Mucosa of descending colon (tissue), 3 donors: ENCODE measurements around the gene RB1. TPM values are rescaled to one million over a fixed set of nuclear protein-coding genes. Genes with fewer than 3 reads are reported as not detected.
"Not testable (repeated sequence)": the region's sequence is repeated elsewhere in the genome, so short reads cannot be mapped to it uniquely, and the experiment has no call there.

ENCODE experiments used
- ATAC-seq: fragments of 200-7000 bp; cut with Tn5 transposase; one replicate; pipeline ENCODE4 v1.9.1; 2020; ENCODE audit warnings: mild to moderate bottlenecking, moderate library complexity
- DNase-seq, 3 donors: peaks; one replicate each; pipeline ENCODE4 v3.0.0-alpha.2; 2020
- H3K36me3 ChIP-seq: fragments of 200-600 bp; one replicate; pipeline ENCODE4 v1.8.0; 2021; ENCODE audit warnings: low read depth, mild to moderate bottlenecking
- H3K4me1 ChIP-seq: fragments of 200-600 bp; one replicate; pipeline ENCODE4 v1.8.0; 2021; ENCODE audit warnings: low read depth, mild to moderate bottlenecking
- H3K4me3 ChIP-seq: fragments of 200-600 bp; one replicate; pipeline ENCODE4 v1.8.0; 2021; ENCODE audit warnings: mild to moderate bottlenecking
- H3K9me3 ChIP-seq: fragments of 200-600 bp; one replicate; pipeline ENCODE4 v1.8.0; 2021; ENCODE audit warnings: mild to moderate bottlenecking
- CTCF ChIP-seq: fragments of 200-600 bp; IDR thresholded peaks from one replicate; pipeline ENCODE4 v1.8.0; 2022; ENCODE audit warnings: antibody characterized with exemption, mild to moderate bottlenecking
- intact Hi-C, 2 donors: fragments of 100-400 bp; cut with DNase I in 1 of 2; cut with micrococcal nuclease in 1 of 2; formaldehyde crosslinking; loops; one replicate each; pipeline versions ENCODE4 v1.11.0 to v1.11.1; 2022; cut with DNase I, micrococcal nuclease
- total RNA-seq, 3 donors: library from RNA; stranded (reverse); fragmentation: NEBNext Ultra II Directional in 2 of 3; extraction: Animal tissue kit (Norgen Biotek cat#: 25700) in 2 of 3; gene quantifications; one replicate each; pipeline versions ENCODE4 v1.2.1 to v1.2.4, GENCODE V29; 2021 to 2023
- donor health status: DM: no; HTN: no; CAD: no; lungs with moderate emphysema.
- donor health status: DM: no; HTN: no; CAD: no.
- donor health status: DM: no; HTN: yes; CAD: no.

The RB1 gene
- total RNA-seq, 3 donors from 2014 or later: 23.4 to 30.0 (median 29.3) TPM

- DNase-seq: peak in 1 of 3 donors; percentile 22
- no peaks in the 10 kb centered on the region for H3K4me1 ChIP-seq
Observed at GRCh38 chr13:48334534-48335127, 31.1 kb downstream of the RB1 start.

DNA sequence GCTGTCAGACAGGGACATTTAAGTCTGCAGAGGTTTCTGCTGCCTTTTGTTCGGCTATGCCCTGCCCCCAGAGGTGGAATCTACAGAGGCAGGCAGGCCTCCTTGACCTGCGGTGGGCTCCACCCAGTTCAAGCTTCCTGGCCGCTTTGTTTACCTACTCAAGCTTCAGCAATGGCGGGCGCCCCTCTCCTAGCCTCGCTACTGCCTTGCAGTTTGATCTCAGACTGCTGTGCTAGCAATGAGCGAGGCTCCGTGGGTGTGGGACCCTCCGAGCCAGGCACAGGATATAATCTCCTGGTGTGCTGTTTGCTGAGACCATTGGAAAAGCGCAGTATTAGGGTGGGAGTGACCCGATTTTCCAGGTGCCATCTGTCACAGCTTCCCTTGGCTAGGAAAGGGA lies 35.6 kb downstream of the RB1 start:
- H3K4me1 ChIP-seq, DNase-seq, H3K4me3 ChIP-seq, H3K36me3 ChIP-seq, ATAC-seq, H3K9me3 ChIP-seq: not testable (repeated sequence)
- intact Hi-C loops: loop anchor here (10.0 kb wide), 1 partner anchor 246 kb away; no protein-coding TSS in a partner anchor

More at GRCh38 chr13:48334534-48335127, 31.1 kb downstream of the RB1 start:
- H3K4me3 ChIP-seq: no peak overlapping the region
- peak; percentile 49 for ATAC-seq
- peaks cover 3% of the 10 kb centered on the region for H3K9me3 ChIP-seq
- H3K36me3 ChIP-seq: no peaks in the 10 kb centered on the region
- intact Hi-C loops: loop anchor here (10.0 kb wide), 1 partner anchor 250 kb away; no protein-coding TSS in a partner anchor
- no peak for TF ChIP-seq CTCF

GRCh38 chr13:48344264-48344663 lies 40.7 kb downstream of the RB1 start:
- H3K4me1 ChIP-seq: no peaks in the 10 kb centered on the region
- H3K4me3 ChIP-seq: no peak overlapping the region
- ATAC-seq (no peak), DNase-seq (no peak)
- intact Hi-C loops: no loop called here
- no peak for TF ChIP-seq CTCF
- no peaks in the 10 kb centered on the region for H3K36me3 ChIP-seq
- no peaks in the 10 kb centered on the region for H3K9me3 ChIP-seq

- Histone ChIP-seq H3K4me1 (no peaks in the 10 kb centered on the region), H3K9me3 (no peaks in the 10 kb centered on the region), H3K36me3 (no peaks in the 10 kb centered on the region), H3K4me3 (no peak overlapping the region)
- ATAC-seq: no peak
- DNase-seq: no peak
- intact Hi-C loops: no loop called here
- no peak for TF ChIP-seq CTCF
Observed at GRCh38 chr13:48346583-48346982, 43.0 kb downstream of the RB1 start.

DNA sequence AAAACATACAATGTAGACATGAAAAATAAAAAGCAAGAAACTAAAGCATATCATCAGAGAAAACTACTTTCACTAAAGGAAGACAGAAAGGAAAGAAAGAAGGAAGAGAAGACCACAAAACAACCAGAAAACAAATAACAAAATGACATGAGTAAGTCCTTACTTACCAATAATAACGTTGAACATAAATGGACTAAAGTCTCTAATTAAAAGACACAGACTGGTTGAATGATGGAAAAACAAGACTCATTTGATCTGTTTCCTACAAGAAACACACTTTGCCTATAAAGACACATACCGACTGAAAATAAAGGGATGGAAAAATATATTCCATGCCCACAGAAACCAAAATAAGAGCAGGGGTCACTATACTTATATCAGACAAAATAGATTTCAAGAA lies 46.0 kb downstream of the RB1 start:
- Histone ChIP-seq H3K36me3 (no peaks in the 10 kb centered on the region), H3K4me3 (no peak overlapping the region), H3K4me1 (no peaks in the 10 kb centered on the region), H3K9me3 (peaks cover 20% of the 10 kb centered on the region)
- ATAC-seq (no peak), DNase-seq (no peak)
- TF ChIP-seq CTCF: no peak
- intact Hi-C loops: no loop called here

- Histone ChIP-seq H3K36me3 (no peaks in the 10 kb centered on the region), H3K9me3 (peaks cover 24% of the 10 kb centered on the region), H3K4me1 (no peaks in the 10 kb centered on the region), H3K4me3 (no peak overlapping the region)
- DNase-seq (no peak), ATAC-seq (no peak)
- intact Hi-C loops: no loop called here
- TF ChIP-seq CTCF: no peak
Observed at GRCh38 chr13:48353590-48353989, 50.0 kb downstream of the RB1 start.

- intact Hi-C loops, H3K4me1 ChIP-seq, DNase-seq, ATAC-seq, H3K4me3 ChIP-seq, H3K36me3 ChIP-seq: not testable (repeated sequence)
- H3K9me3 ChIP-seq: peaks cover 24% of the 10 kb centered on the region
Observed at GRCh38 chr13:48355524-48355923, 52.0 kb downstream of the RB1 start.
